ENCODE results near the gene DLG5. TPM values are rescaled to one million over a fixed set of nuclear protein-coding genes. Genes with fewer than 3 reads are reported as not detected.

The DLG5 gene
- total RNA-seq, 1 donor from 2014 or later, result 7.8 TPM

DNA sequence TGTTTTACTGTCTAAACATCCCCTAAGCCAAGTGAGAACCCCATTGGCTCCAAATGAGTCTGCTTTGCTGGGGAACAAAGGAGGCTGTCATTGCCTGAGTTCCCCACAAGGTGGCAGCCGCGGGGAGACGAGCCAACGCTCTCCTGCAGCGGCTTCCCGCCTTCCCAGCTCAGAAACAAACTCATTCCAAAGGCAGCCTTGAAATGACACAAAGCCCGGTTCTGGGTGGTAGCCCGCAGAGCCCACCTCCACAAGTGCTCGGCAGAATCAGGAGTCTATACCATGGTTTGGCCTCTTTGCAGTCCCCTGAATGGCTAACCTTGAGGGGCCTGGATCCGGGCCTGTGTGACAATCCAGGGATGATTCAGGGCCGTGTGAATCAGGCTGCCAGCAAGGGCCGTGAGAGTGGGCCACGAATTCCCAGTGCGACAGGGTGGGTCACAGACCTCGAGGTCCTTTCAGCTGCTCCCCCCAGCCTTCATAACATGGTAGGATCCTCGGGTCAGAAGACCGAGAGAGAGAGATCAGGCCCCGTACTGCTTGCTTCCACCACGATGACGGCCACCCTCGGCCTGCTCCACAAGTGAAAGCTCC, 79.7 kb downstream of the DLG5 start:
- Mint-ChIP-seq H3K4me1 (ENCODE audit: low read depth) (peaks cover 6% of the 10 kb centered on the region), H3K36me3 (ENCODE audit: low read depth) (no peaks in the 10 kb centered on the region), H3K27ac (no peak overlapping the region), H3K9me3 (no peaks in the 10 kb centered on the region), H3K27me3 (ENCODE audit: low read depth) (no peaks in the 10 kb centered on the region), H3K4me3 (ENCODE audit: low read depth) (no peak overlapping the region)
- intact Hi-C loops (cut with micrococcal nuclease), result loop anchor here (5.0 kb wide), 2 partner anchors 80 to 125 kb away; partner anchors contain the start of gene DLG5
- DNase-seq (ENCODE audit: low spot score), result peak; percentile 45

DNA sequence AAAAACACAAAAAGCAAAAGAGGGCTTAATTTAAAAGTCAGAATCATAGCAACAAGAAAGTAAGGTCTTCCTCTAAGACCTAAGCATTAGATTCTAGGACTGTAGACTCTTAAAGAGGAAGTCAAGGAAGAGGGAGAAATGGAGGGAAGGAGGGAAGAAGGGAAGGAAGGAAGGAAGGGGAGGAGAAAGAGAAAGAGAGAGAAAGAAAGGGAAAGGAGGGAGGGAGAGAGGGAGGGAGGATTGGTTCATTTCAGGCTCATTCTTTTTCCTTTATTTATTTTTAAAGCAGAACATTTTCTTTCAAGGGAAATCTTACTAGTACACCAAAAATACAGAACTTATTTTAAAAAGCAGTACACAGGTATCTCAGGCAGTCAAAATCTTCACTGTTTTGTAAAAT, 81.1 kb downstream of the DLG5 start:
- Mint-ChIP-seq H3K27ac (no peak overlapping the region), H3K4me3 (ENCODE audit: low read depth) (no peak overlapping the region), H3K27me3 (ENCODE audit: low read depth) (no peaks in the 10 kb centered on the region), H3K36me3 (ENCODE audit: low read depth) (no peaks in the 10 kb centered on the region), H3K4me1 (ENCODE audit: low read depth) (peaks cover 6% of the 10 kb centered on the region), H3K9me3 (no peaks in the 10 kb centered on the region)
- intact Hi-C loops (cut with micrococcal nuclease), result loop anchor here (5.0 kb wide), 2 partner anchors 82 to 127 kb away; partner anchors contain the start of gene DLG5
- DNase-seq (ENCODE audit: low spot score), result no peak

DNA sequence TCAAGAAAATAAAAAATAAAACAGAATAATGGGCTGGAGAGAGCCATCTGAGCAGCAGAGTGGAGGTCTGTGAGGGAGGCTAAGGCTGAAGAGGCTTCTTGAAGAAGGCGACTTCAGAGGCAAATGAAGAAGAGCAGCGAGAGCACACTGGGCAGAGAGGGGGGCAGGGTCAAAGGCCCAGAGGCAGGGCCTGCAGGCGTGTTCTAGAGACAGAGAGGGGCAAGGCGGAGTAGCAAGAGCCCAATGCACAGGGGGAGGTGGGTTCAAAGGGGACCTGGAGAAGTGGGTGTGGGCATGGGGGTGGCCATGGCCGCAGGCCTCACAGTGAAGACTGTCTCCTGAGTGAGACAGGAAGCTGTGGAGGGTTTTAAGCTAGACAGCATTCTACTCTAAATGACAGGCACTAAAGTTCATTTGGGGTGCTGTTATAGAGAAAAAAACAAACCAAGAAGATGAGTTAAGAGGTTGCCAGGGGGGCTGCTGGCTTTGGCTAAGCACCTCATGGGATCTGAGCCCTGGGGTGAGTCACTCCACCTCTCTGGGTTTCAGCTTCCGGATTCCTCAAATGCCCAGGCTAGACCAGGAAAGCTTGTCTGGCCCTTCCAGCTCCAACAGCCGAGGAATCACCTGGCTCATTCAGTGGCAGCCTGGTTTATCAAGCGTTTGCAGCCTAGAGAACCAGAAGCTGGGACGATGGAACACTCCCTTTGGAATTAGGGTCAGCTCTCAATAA, 81.7 kb downstream of the DLG5 start:
- no peak for DNase-seq (ENCODE audit: low spot score)
- Mint-ChIP-seq H3K9me3 (no peaks in the 10 kb centered on the region), H3K4me3 (ENCODE audit: low read depth) (no peak overlapping the region), H3K27ac (no peak overlapping the region), H3K27me3 (ENCODE audit: low read depth) (no peaks in the 10 kb centered on the region), H3K36me3 (ENCODE audit: low read depth) (no peaks in the 10 kb centered on the region), H3K4me1 (ENCODE audit: low read depth) (peaks cover 6% of the 10 kb centered on the region)
- intact Hi-C loops (cut with micrococcal nuclease), result loop anchor here (5.0 kb wide), 2 partner anchors 82 to 127 kb away; partner anchors contain the start of gene DLG5

DNA sequence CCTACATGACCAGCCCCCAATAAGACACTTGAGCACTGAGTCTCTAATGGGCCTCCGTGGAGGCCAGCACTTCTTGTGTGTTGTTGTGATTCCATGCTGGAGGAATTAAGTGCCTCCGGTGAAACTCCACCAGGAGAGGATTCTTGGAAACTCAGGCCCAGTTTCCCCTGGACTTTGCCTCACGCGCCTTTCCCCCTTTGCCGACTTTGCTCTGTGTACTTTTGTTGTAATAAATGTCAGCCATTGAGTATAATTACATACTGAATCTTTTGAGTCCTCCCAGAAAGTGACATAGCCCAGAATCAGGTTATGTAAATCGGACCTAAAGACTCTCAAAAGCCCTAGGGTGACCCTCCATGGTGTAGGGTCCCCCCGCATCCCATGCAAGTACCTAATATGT, 82.4 kb downstream of the DLG5 start:
- no peak overlapping the region for H3K27ac Mint-ChIP-seq
- H3K4me3 Mint-ChIP-seq (ENCODE audit: low read depth), result no peak overlapping the region
- peaks cover 6% of the 10 kb centered on the region for H3K4me1 Mint-ChIP-seq (ENCODE audit: low read depth)
- H3K9me3 Mint-ChIP-seq, result no peaks in the 10 kb centered on the region
- H3K36me3 Mint-ChIP-seq (ENCODE audit: low read depth), result no peaks in the 10 kb centered on the region
- intact Hi-C loops (cut with micrococcal nuclease), result no loop called here
- H3K27me3 Mint-ChIP-seq (ENCODE audit: low read depth), result no peaks in the 10 kb centered on the region
- DNase-seq (ENCODE audit: low spot score), result no peak

DNA sequence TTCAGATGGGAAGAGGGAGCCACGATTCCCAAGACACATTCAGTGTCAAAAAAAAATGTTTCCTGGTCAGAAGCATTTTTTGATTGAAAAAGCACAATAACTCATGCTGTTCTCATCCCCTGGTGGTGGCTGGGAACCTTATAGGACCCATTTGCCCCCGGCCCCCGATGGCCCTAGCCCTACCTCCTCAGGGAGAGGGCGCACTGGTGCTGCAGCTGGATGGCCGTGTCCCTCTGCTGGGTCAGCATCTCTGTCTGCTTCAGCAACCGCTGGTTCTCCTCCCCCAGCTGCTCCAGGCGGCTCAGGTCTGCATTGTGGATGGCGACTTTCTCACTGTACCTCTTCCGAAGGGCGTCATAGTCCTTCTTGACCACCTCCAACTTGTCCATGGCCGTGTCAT, 83.3 kb downstream of the DLG5 start:
- Mint-ChIP-seq H3K36me3 (ENCODE audit: low read depth) (no peaks in the 10 kb centered on the region), H3K27me3 (ENCODE audit: low read depth) (no peaks in the 10 kb centered on the region), H3K9me3 (no peaks in the 10 kb centered on the region), H3K4me1 (ENCODE audit: low read depth) (peaks cover 4% of the 10 kb centered on the region), H3K4me3 (ENCODE audit: low read depth) (no peak overlapping the region), H3K27ac (no peak overlapping the region)
- no peak for DNase-seq (ENCODE audit: low spot score)
- intact Hi-C loops (cut with micrococcal nuclease), result no loop called here

DNA sequence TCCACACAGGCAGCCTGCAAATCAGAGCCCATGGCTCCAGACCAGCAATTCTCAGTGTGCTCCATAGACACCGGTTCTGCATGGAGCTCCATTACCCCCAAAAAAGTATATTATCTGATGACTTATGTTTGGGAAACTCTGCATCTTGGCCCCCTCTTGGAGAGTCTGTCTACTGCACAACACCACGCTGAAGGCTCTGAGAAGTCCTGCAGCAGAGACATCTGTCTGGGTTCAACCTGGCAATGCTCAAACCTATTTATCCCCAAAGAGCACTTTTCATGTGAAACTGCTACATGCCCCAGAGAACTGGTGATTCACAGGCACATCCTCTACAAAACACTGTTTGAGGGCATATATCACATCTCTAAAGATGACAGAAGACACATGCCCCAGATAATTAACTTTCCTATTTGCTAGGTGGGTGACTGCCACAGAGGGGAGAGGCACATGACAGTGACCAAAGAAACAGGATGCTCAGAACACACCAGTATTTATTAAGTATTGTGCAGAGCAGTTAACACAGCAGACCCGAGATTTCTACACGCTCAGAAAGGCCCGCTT, 83.8 kb downstream of the DLG5 start:
- H3K27me3 Mint-ChIP-seq (ENCODE audit: low read depth), result no peaks in the 10 kb centered on the region
- intact Hi-C loops (cut with micrococcal nuclease), result no loop called here
- DNase-seq (ENCODE audit: low spot score), result no peak
- no peaks in the 10 kb centered on the region for H3K9me3 Mint-ChIP-seq
- peaks cover 4% of the 10 kb centered on the region for H3K4me1 Mint-ChIP-seq (ENCODE audit: low read depth)
- no peak overlapping the region for H3K27ac Mint-ChIP-seq
- no peaks in the 10 kb centered on the region for H3K36me3 Mint-ChIP-seq (ENCODE audit: low read depth)
- H3K4me3 Mint-ChIP-seq (ENCODE audit: low read depth), result no peak overlapping the region

DNA sequence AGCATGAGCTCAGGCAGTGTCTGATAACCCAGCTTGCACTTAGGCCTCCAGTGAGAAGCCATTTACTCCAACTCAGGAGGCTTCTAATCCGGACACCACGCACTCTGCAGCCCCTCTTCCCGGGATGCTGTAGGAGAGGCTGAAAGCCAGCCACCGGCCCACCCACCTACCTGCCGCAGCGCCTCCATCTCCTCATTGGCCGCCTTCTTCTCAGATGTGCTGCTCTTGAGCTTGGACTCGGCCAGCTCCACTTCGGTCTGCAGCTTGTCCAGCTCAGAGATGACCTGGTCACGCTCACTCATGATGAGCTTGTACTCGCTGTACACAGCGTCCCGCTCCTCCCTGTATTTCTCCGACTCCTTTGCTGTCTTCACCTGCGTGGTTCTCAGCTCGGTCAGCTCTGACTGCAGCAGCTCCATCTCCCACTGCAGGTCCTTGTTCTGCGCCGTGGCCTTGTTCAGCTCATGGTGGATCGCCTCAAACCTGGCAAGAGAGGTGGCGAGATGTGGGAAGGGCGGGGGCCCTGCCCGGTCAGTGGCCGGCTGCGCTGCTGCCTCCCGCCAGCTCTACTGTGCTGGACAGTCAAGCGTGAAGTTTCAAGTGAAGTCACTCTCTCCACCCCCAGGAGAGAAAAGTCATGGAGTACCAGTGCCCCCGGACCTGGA, 84.7 kb downstream of the DLG5 start:
- H3K9me3 Mint-ChIP-seq, result no peaks in the 10 kb centered on the region
- intact Hi-C loops (cut with micrococcal nuclease), result no loop called here
- no peak for DNase-seq (ENCODE audit: low spot score)
- no peaks in the 10 kb centered on the region for H3K36me3 Mint-ChIP-seq (ENCODE audit: low read depth)
- no peak overlapping the region for H3K4me3 Mint-ChIP-seq (ENCODE audit: low read depth)
- no peak overlapping the region for H3K27ac Mint-ChIP-seq
- H3K4me1 Mint-ChIP-seq (ENCODE audit: low read depth), result peaks cover 4% of the 10 kb centered on the region
- H3K27me3 Mint-ChIP-seq (ENCODE audit: low read depth), result no peaks in the 10 kb centered on the region

DNA sequence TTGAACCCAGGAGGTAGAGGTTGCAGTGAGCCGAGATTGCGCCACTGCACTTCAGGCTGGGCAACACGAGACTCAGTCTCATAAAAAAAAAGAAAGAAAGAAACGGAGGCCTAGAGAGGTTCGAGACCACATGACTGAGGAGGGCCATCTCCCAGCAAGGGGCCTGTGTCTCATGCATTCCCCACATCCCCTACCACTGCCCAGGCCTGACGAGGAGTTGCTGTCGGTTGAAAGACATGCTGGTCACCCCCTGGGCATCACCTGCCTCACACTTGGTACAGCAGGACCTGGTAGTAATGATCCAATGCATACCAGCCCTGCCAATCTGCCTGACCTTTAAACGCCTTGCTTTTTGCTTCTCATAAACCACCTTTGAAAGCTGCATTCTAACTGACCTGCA, 85.9 kb downstream of the DLG5 start:
- H3K27ac Mint-ChIP-seq, result no peak overlapping the region
- no peaks in the 10 kb centered on the region for H3K27me3 Mint-ChIP-seq (ENCODE audit: low read depth)
- DNase-seq (ENCODE audit: low spot score), result no peak
- H3K4me1 Mint-ChIP-seq (ENCODE audit: low read depth), result peaks cover 9% of the 10 kb centered on the region
- H3K4me3 Mint-ChIP-seq (ENCODE audit: low read depth), result no peak overlapping the region
- no peaks in the 10 kb centered on the region for H3K36me3 Mint-ChIP-seq (ENCODE audit: low read depth)
- no peaks in the 10 kb centered on the region for H3K9me3 Mint-ChIP-seq
- intact Hi-C loops (cut with micrococcal nuclease), result no loop called here

DNA sequence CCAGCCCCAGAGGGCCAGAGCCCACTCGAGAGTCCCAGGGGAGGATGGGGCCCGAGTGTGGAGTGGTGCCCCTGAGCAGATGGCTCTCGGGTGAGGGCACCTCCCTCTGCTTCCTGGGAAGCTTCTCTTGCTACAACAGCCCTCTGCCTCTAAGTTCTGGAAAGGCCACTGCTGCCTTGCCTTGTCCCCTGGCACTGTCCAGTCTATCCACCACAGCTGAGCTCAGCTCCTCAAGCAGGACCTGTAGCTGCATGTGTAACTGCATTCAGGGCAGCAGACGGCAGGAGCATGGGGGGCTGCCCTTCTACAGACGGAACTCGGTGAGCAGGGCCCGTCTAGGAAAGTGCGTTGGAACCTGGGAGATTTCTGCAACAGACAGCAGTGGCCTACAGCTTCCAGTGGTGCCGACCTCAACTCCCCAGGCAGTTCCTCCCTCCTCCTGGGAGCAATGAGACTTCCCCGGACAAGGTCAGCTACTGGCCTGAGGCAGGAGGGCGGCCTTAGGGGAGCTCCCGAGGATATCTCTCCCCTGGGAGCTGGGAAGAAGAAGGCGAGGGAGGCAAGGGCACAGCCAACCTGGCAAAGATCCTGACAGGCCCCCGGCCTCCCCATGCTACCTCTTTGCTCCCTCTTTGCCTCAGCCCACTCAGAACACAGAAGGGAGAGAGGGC, 88.5 kb downstream of the DLG5 start:
- no peaks in the 10 kb centered on the region for H3K36me3 Mint-ChIP-seq (ENCODE audit: low read depth)
- peaks cover 8% of the 10 kb centered on the region for H3K4me1 Mint-ChIP-seq (ENCODE audit: low read depth)
- no peaks in the 10 kb centered on the region for H3K27me3 Mint-ChIP-seq (ENCODE audit: low read depth)
- DNase-seq (ENCODE audit: low spot score), result no peak
- intact Hi-C loops (cut with micrococcal nuclease), result loop anchor here (1.0 to 5.0 kb wide), 4 partner anchors 18 to 194 kb away; partner anchors contain the start of gene RPS24
- H3K27ac Mint-ChIP-seq, result no peak overlapping the region
- H3K4me3 Mint-ChIP-seq (ENCODE audit: low read depth), result no peak overlapping the region
- no peaks in the 10 kb centered on the region for H3K9me3 Mint-ChIP-seq

DNA sequence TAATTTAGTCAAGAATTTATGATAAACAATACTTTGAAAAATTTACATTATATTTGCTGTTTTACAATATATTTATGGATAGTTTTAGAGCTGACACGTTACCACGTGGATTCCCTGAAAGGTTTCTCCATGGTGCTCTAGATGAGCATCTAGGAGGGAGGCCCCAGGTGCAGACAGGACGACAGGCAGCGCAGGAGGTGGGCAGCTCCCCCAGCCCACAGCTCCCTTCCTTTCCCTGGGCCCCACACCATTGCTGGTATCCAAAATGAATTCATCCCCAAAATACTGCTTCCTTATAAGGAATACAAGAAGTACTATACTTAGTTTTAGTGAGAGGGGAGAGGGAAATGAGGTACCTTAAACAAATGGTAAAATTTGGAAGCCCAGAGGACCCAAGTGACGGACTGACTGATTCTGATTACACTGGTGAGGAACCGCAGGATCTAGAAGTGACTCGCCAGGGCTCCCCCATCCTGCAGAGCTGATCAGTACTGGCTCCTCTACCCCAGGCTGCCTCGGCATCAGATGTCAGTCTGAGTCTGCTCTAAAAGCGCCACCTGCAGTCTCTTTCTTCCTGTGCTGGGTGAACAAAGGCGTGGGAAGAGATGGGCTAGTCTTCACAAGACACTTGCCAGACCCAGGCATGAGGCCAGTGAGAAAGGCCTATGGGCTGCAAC, 89.2 kb downstream of the DLG5 start:
- H3K36me3 Mint-ChIP-seq (ENCODE audit: low read depth), result no peaks in the 10 kb centered on the region
- H3K4me1 Mint-ChIP-seq (ENCODE audit: low read depth), result peaks cover 8% of the 10 kb centered on the region
- H3K27ac Mint-ChIP-seq, result peak overlapping the region; percentile 53
- peak; percentile 66 for DNase-seq (ENCODE audit: low spot score)
- H3K4me3 Mint-ChIP-seq (ENCODE audit: low read depth), result no peak overlapping the region
- no peaks in the 10 kb centered on the region for H3K9me3 Mint-ChIP-seq
- intact Hi-C loops (cut with micrococcal nuclease), result loop anchor here (1.0 to 5.0 kb wide), 4 partner anchors 17 to 195 kb away; partner anchors contain the start of gene RPS24
- no peaks in the 10 kb centered on the region for H3K27me3 Mint-ChIP-seq (ENCODE audit: low read depth)

DNA sequence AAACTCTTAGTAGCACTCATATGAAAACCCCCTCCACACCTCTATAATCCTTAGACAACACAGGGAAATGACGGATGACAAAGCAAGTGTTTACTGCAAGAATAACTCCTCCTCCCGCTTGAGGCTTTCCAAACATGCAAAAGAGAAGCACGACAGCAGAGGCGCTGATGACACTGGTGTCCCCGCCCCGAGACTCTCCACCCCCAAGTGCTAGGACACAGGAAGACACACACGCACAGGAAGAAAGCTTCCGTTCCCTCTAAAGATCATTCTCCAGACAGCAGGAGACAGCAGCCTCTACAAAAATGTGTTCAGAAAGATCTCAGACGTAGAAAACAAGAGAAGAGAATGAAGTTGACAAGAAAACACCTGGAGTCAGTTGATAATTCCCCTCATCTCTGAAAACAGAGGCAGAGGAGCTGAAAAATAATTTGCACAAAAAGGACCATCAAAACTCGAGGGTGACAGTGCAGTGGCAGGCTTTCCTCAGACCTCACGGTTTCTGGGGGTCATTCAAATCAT, 90.2 kb downstream of the DLG5 start:
- Mint-ChIP-seq H3K4me1 (ENCODE audit: low read depth) (peaks cover 8% of the 10 kb centered on the region), H3K36me3 (ENCODE audit: low read depth) (no peaks in the 10 kb centered on the region), H3K4me3 (ENCODE audit: low read depth) (peak overlapping the region; percentile 47), H3K9me3 (no peaks in the 10 kb centered on the region), H3K27me3 (ENCODE audit: low read depth) (no peaks in the 10 kb centered on the region), H3K27ac (peak overlapping the region; percentile 91)
- intact Hi-C loops (cut with micrococcal nuclease), result loop anchor here (5.0 kb wide), 1 partner anchor 196 kb away; the partner anchor contains the start of gene RPS24
- DNase-seq (ENCODE audit: low spot score), result peak; percentile 71

DNA sequence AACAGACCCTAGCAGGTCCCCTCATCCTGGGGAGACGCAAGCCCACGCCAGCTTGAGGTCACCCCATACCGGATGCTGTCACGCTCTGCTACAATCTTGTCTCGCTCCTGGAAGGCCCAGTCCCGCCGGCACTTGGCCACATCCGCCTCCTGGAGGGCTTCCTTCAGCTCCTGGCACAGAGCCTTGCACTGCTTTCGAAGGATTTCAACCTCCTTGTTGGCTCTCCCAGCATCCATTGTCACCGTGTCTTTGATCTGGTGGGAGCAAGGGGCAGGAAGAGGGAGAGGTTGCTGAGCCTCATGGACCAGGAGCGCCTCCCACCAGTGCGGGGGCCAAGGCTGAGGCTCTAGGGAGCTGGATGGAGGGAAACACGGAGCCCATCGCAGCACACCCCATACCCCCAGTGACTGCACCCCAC, 90.9 kb downstream of the DLG5 start:
- no peak overlapping the region for H3K4me3 Mint-ChIP-seq (ENCODE audit: low read depth)
- intact Hi-C loops (cut with micrococcal nuclease), result loop anchor here (5.0 kb wide), 1 partner anchor 197 kb away; the partner anchor contains the start of gene RPS24

More for the DNA sequence above, 90.9 kb downstream of the DLG5 start:
- H3K36me3 Mint-ChIP-seq (ENCODE audit: low read depth), result no peaks in the 10 kb centered on the region
- no peak for DNase-seq (ENCODE audit: low spot score)
- no peaks in the 10 kb centered on the region for H3K9me3 Mint-ChIP-seq
- peak overlapping the region; percentile 91 for H3K27ac Mint-ChIP-seq
- H3K4me1 Mint-ChIP-seq (ENCODE audit: low read depth), result peaks cover 8% of the 10 kb centered on the region
- no peaks in the 10 kb centered on the region for H3K27me3 Mint-ChIP-seq (ENCODE audit: low read depth)

Data from activated T-helper 2 cell treated with anti-CD3 and anti-CD28 coated beads, Interferon-gamma antibody, Interleukin-2, Interleukin-4, amounts not matched to agents 10 μg/mL and 5 μg/mL and 100 μg/mL, durations not matched to agents 14 hours and 24 hours and 36 hours (primary cell).